HepG2 (cell line): ENCODE measurements around the gene SNRPD3. TPM values are rescaled to one million over a fixed set of nuclear protein-coding genes. Genes with fewer than 3 reads are reported as not detected.
A peak's percentile ranks its signal among the peaks of the same experiment; 100 is the strongest.

Experiments used
- KMT2A ChIP-seq: sonication (generic); formaldehyde crosslinking; IDR thresholded peaks from 2 replicates; pipeline ENCODE4 v1.4.0; 2020; ENCODE audit warnings: missing genetic modification reagents
- MXD4 ChIP-seq: IDR thresholded peaks from 2 replicates; pipeline ENCODE4 v1.6.1; 2016; ENCODE audit warnings: mild to moderate bottlenecking, missing biosample characterization, missing genetic modification reagents
- RARA ChIP-seq: IDR thresholded peaks from 2 replicates; pipeline ENCODE4 v1.6.1; 2016; ENCODE audit warnings: missing genetic modification reagents, missing compliant biosample characterization
- SPEN ChIP-seq: sonication (generic); formaldehyde crosslinking; IDR thresholded peaks from 2 replicates; pipeline ENCODE4 v1.5.1; 2020; ENCODE audit warnings: low read depth, mild to moderate bottlenecking, missing genetic modification reagents
- ZBTB7B ChIP-seq: sonication (generic); formaldehyde crosslinking; IDR thresholded peaks from 2 replicates; pipeline ENCODE4 v1.4.0; 2020; ENCODE audit warnings: missing genetic modification reagents
- ZNF24 ChIP-seq: fragments of 450-650 bp; IDR thresholded peaks from 2 replicates; pipeline ENCODE4 v1.6.1; 2017; ENCODE audit warnings: antibody characterized with exemption, mild to moderate bottlenecking
- ZNF878 ChIP-seq: sonication (generic); formaldehyde crosslinking; IDR thresholded peaks from 2 replicates; pipeline ENCODE4 v1.8.1; 2023; ENCODE audit warnings: mild to moderate bottlenecking, missing genetic modification reagents, moderate library complexity
- ZSCAN21 ChIP-seq: sonication (generic); formaldehyde crosslinking; IDR thresholded peaks from 2 replicates; pipeline ENCODE4 v1.8.0; 2022; ENCODE audit warnings: mild to moderate bottlenecking, missing genetic modification reagents, moderate library complexity, borderline replicate concordance
- ZSCAN9 ChIP-seq: IDR thresholded peaks from 2 replicates; pipeline ENCODE4 v1.6.1; 2016; ENCODE audit warnings: borderline replicate concordance
- polyA plus RNA-seq, 8 experiments: library from polyadenylated mRNA; depleted of rRNA in 3 of 8; stranded (reverse) in 7 of 8; unstranded in 1 of 8; fragments of >200 nt; fragmentation: Illumina TruSeq in 4 of 8; extraction: Trizol in 4 of 8; gene quantifications; 2 replicates each; pipeline versions ENCODE4 v1.2.1 to v1.2.3, GENCODE V29; 2011 to 2016; ENCODE audit warnings: low read depth in 4 of 8, missing spikeins in 1 of 8, mixed read lengths in 1 of 8; ENCODE audit not compliant: insufficient read depth in 1 of 8
- total RNA-seq, 5 experiments: library from RNA; depleted of rRNA; stranded (reverse); fragments of >200 nt; fragmentation: Illumina TruSeq; extraction: Trizol; gene quantifications; 2 replicates each; pipeline ENCODE4 v1.2.3, GENCODE V29; 2016; ENCODE audit warnings: low read depth in 1 of 5
- TF ChIP-seq, protein P1 (sequence below): sonication (generic); formaldehyde crosslinking; IDR thresholded peaks from 2 replicates; pipeline ENCODE4 v1.4.0; 2020; ENCODE audit warnings: mild to moderate bottlenecking, missing genetic modification reagents
- TF ChIP-seq, protein P2 (sequence below): sonication (generic); formaldehyde crosslinking; IDR thresholded peaks from 2 replicates; pipeline ENCODE4 v1.8.1; 2022; ENCODE audit warnings: mild to moderate bottlenecking, missing genetic modification reagents
- TF ChIP-seq, protein P3 (sequence below), 2 experiments: sonication (generic) in 1 of 2; formaldehyde crosslinking in 1 of 2; IDR thresholded peaks; 2 replicates each; pipeline versions ENCODE4 v1.4.0 to v1.6.1; 2016 to 2020; ENCODE audit warnings: borderline replicate concordance in 1 of 2, low read depth in 1 of 2, mild to moderate bottlenecking in 1 of 2, missing genetic modification reagents in 1 of 2
- TF ChIP-seq, protein P4 (sequence below): IDR thresholded peaks from 2 replicates; pipeline ENCODE4 v1.6.1; 2018; ENCODE audit warnings: missing genetic modification reagents
- TF ChIP-seq, protein P5 (sequence below), 2 experiments: sonication (generic) in 1 of 2; formaldehyde crosslinking in 1 of 2; IDR thresholded peaks; 2 replicates each; pipeline versions ENCODE4 v1.4.0 to v1.6.1; 2018 to 2020; ENCODE audit warnings: missing genetic modification reagents in 2 of 2, borderline replicate concordance in 1 of 2, low read depth in 1 of 2, mild to moderate bottlenecking in 1 of 2, missing biosample characterization in 1 of 2

The SNRPD3 gene
- total and polyA plus RNA-seq, 2 of the 13 experiments (the other 11 are each of a cell fraction or from before 2014, with no cell fraction given): 110 to 209 TPM

DNA sequence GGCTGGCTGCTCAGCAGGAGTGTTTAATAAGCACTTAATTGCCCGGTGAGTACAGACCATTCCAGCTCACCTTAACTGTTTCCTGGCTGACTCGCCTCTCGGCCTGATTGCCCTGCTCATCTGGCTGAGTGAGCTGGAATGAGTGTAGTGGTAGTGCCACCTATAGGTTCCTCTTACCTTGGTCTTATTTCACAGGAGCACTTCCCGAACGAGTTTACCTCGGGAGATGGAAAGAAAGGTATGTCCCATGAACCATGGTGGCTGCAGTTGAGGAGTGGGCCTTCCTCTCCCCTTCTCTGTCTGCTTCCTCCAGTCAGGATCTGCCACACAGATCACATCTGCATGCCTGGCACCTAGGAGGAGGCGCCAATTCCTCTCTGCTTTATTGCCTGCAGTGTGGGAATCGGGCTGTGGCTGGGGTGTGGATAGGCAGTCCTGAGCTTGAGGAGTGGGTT is 34.0 kb upstream of the SNRPD3 start (continued):
- TF ChIP-seq, protein P1, sequence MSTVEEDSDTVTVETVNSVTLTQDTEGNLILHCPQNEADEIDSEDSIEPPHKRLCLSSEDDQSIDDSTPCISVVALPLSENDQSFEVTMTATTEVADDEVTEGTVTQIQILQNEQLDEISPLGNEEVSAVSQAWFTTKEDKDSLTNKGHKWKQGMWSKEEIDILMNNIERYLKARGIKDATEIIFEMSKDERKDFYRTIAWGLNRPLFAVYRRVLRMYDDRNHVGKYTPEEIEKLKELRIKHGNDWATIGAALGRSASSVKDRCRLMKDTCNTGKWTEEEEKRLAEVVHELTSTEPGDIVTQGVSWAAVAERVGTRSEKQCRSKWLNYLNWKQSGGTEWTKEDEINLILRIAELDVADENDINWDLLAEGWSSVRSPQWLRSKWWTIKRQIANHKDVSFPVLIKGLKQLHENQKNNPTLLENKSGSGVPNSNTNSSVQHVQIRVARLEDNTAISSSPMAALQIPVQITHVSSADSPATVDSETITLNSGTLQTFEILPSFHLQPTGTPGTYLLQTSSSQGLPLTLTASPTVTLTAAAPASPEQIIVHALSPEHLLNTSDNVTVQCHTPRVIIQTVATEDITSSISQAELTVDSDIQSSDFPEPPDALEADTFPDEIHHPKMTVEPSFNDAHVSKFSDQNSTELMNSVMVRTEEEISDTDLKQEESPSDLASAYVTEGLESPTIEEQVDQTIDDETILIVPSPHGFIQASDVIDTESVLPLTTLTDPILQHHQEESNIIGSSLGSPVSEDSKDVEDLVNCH (CRISPR knock-in tag): no peak
- TF ChIP-seq KMT2A: 0 out of 2 replicates have a peak, but pooled peaks have one; percentile 44
- TF ChIP-seq, protein P2, sequence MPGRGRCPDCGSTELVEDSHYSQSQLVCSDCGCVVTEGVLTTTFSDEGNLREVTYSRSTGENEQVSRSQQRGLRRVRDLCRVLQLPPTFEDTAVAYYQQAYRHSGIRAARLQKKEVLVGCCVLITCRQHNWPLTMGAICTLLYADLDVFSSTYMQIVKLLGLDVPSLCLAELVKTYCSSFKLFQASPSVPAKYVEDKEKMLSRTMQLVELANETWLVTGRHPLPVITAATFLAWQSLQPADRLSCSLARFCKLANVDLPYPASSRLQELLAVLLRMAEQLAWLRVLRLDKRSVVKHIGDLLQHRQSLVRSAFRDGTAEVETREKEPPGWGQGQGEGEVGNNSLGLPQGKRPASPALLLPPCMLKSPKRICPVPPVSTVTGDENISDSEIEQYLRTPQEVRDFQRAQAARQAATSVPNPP (CRISPR knock-in tag): no peak
- TF ChIP-seq SPEN (CRISPR knock-in tag): peak; percentile 17; the same call in 1 of the 2 replicates
- TF ChIP-seq MXD4: no peak
- TF ChIP-seq ZSCAN21 (CRISPR knock-in tag): no peak
- TF ChIP-seq, protein P3, sequence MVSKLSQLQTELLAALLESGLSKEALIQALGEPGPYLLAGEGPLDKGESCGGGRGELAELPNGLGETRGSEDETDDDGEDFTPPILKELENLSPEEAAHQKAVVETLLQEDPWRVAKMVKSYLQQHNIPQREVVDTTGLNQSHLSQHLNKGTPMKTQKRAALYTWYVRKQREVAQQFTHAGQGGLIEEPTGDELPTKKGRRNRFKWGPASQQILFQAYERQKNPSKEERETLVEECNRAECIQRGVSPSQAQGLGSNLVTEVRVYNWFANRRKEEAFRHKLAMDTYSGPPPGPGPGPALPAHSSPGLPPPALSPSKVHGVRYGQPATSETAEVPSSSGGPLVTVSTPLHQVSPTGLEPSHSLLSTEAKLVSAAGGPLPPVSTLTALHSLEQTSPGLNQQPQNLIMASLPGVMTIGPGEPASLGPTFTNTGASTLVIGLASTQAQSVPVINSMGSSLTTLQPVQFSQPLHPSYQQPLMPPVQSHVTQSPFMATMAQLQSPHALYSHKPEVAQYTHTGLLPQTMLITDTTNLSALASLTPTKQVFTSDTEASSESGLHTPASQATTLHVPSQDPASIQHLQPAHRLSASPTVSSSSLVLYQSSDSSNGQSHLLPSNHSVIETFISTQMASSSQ (IDR thresholded peaks at IDR 0.05; ENCODE audit: low read depth): no peak
- TF ChIP-seq, protein P3 (CRISPR knock-in tag; IDR thresholded peaks at IDR 0.05; ENCODE audit: borderline replicate concordance): 0 out of 2 replicates have a peak, but pooled peaks have one; percentile 36
- TF ChIP-seq, protein P4, sequence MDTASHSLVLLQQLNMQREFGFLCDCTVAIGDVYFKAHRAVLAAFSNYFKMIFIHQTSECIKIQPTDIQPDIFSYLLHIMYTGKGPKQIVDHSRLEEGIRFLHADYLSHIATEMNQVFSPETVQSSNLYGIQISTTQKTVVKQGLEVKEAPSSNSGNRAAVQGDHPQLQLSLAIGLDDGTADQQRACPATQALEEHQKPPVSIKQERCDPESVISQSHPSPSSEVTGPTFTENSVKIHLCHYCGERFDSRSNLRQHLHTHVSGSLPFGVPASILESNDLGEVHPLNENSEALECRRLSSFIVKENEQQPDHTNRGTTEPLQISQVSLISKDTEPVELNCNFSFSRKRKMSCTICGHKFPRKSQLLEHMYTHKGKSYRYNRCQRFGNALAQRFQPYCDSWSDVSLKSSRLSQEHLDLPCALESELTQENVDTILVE (CRISPR knock-in tag): peak; percentile 69; the same call in 1 of the 2 replicates
- TF ChIP-seq ZSCAN9 (CRISPR knock-in tag): peak; percentile 47; the same call in 1 of the 2 replicates
- TF ChIP-seq ZNF24: 0 out of 2 replicates have a peak, but pooled peaks have one; percentile 32
- TF ChIP-seq, protein P5, sequence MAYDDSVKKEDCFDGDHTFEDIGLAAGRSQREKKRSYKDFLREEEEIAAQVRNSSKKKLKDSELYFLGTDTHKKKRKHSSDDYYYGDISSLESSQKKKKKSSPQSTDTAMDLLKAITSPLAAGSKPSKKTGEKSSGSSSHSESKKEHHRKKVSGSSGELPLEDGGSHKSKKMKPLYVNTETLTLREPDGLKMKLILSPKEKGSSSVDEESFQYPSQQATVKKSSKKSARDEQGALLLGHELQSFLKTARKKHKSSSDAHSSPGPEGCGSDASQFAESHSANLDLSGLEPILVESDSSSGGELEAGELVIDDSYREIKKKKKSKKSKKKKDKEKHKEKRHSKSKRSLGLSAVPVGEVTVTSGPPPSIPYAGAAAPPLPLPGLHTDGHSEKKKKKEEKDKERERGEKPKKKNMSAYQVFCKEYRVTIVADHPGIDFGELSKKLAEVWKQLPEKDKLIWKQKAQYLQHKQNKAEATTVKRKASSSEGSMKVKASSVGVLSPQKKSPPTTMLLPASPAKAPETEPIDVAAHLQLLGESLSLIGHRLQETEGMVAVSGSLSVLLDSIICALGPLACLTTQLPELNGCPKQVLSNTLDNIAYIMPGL (CRISPR knock-in tag; IDR thresholded peaks at IDR 0.05; ENCODE audit: borderline replicate concordance in 1 of 2, low read depth in 1 of 2): peak; percentile 66 to 93; a peak in 3 of 4 replicates
- TF ChIP-seq RARA (CRISPR knock-in tag): 0 out of 2 replicates have a peak, but pooled peaks have one; percentile 19
- TF ChIP-seq ZNF878 (CRISPR knock-in tag): peak; percentile 62; the same call in 1 of the 2 replicates
- 0 out of 2 replicates have a peak, but pooled peaks have one; percentile 28 for TF ChIP-seq ZBTB7B
